Mucosa of rectum (tissue), 2 donors: ENCODE results near the gene DEK.

ENCODE experiments used
- H3K27ac ChIP-seq, 2 donors: one replicate each; pipeline ENCODE4 v1.7.0; 2013; ENCODE audit warnings: inconsistent platforms in 2 of 2, low read depth in 2 of 2, low read length in 2 of 2
- H3K27me3 ChIP-seq, 2 donors: one replicate each; pipeline ENCODE4 v1.7.0; 2013; ENCODE audit warnings: low read length in 2 of 2; ENCODE audit not compliant: control insufficient read depth in 2 of 2, insufficient read depth in 2 of 2
- H3K36me3 ChIP-seq, 2 donors: one replicate each; pipeline ENCODE4 v1.7.0; 2013; ENCODE audit warnings: low read length in 2 of 2; ENCODE audit not compliant: control insufficient read depth in 2 of 2, insufficient read depth in 2 of 2
- H3K4me1 ChIP-seq, 2 donors: one replicate each; pipeline ENCODE4 v1.7.0; 2013; ENCODE audit warnings: low read length in 2 of 2, mild to moderate bottlenecking in 1 of 2; ENCODE audit not compliant: control insufficient read depth in 2 of 2, insufficient read depth in 2 of 2
- H3K4me3 ChIP-seq, 2 donors: one replicate each; pipeline ENCODE4 v1.7.0; 2013; ENCODE audit warnings: low read length in 2 of 2
- H3K9ac ChIP-seq, 2 donors: one replicate each; pipeline ENCODE4 v1.7.0; 2013; ENCODE audit warnings: low read length in 2 of 2, low read depth in 1 of 2, mild to moderate bottlenecking in 1 of 2
- H3K9me3 ChIP-seq, 2 donors: one replicate each; pipeline ENCODE4 v1.7.0; 2013; ENCODE audit warnings: low read length in 2 of 2; ENCODE audit not compliant: control insufficient read depth in 2 of 2
- donor health status: healthy.
- donor health status: Normal muscosa, but diverticular disease.

DEK gene

DNA sequence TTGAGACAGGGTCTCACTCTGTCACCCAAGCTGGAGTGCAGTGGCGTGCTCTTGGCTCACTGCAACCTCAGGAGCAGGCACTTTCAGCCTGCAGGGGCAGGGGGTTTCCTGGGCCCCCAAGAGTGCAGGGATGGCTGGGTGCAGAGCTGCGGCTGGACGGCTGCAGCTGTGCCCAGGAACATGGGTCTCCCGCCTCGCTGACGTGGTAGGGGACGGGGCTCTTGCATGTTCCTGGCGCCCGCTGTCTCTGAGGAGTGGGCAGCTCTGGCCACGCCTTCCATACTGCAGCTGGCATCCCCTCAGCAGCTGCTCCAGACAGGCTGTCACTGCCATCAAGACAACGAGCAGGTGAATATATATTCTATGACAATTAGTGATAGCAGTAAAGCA lies 2.2 kb upstream of the DEK start:
- Histone ChIP-seq H3K9ac (no peak overlapping the region), H3K4me3 (no peak overlapping the region), H3K9me3 (no peaks in the 10 kb centered on the region), H3K27me3 (no peaks in the 10 kb centered on the region), H3K27ac (no peak overlapping the region), H3K36me3 (no peaks in the 10 kb centered on the region), H3K4me1 (peaks cover 0 to 3% of the 10 kb centered on the region in 2 donors)

GRCh38 chr6:18265787-18266522 lies 1.6 kb upstream of the DEK start:
- Histone ChIP-seq H3K9me3 (no peaks in the 10 kb centered on the region), H3K27me3 (no peaks in the 10 kb centered on the region), H3K4me1 (peaks cover 0 to 3% of the 10 kb centered on the region in 2 donors), H3K27ac (no peak overlapping the region), H3K36me3 (no peaks in the 10 kb centered on the region), H3K4me3 (no peak overlapping the region), H3K9ac (no peak overlapping the region)

GRCh38 chr6:18264923-18265377 lies 620 bp upstream of the DEK start:
- Histone ChIP-seq H3K4me3 (peak overlapping the region; percentile 81 to 90), H3K27me3 (no peaks in the 10 kb centered on the region), H3K9me3 (no peaks in the 10 kb centered on the region), H3K27ac (peak overlapping the region; percentile 93 to 98), H3K36me3 (no peaks in the 10 kb centered on the region), H3K9ac (peak overlapping the region; percentile 88), H3K4me1 (peaks cover 0 to 3% of the 10 kb centered on the region in 2 donors)

- Histone ChIP-seq H3K36me3 (peaks cover 0 to 3% of the 10 kb centered on the region in 2 donors), H3K27ac (peak overlapping the region; percentile 93 to 98), H3K4me3 (peak overlapping the region; percentile 88 to 90), H3K9me3 (no peaks in the 10 kb centered on the region), H3K4me1 (peaks cover 0 to 3% of the 10 kb centered on the region in 2 donors), H3K9ac (peak overlapping the region; percentile 83 to 88), H3K27me3 (no peaks in the 10 kb centered on the region)
Observed at GRCh38 chr6:18263418-18264218, 712 bp downstream of the DEK start.

GRCh38 chr6:18262702-18263417 lies 1.5 kb downstream of the DEK start:
- H3K36me3 ChIP-seq = peaks cover 3% of the 10 kb centered on the region in 2 donors
- peak overlapping the region; percentile 38 to 88 for H3K9ac ChIP-seq
- H3K27me3 ChIP-seq = no peaks in the 10 kb centered on the region
- no peaks in the 10 kb centered on the region for H3K9me3 ChIP-seq
- H3K4me1 ChIP-seq = peaks cover 0 to 3% of the 10 kb centered on the region in 2 donors
- peak overlapping the region; percentile 88 to 90 for H3K4me3 ChIP-seq
- H3K27ac ChIP-seq = peak overlapping the region in 1 of 2 donors; percentile 98

DNA sequence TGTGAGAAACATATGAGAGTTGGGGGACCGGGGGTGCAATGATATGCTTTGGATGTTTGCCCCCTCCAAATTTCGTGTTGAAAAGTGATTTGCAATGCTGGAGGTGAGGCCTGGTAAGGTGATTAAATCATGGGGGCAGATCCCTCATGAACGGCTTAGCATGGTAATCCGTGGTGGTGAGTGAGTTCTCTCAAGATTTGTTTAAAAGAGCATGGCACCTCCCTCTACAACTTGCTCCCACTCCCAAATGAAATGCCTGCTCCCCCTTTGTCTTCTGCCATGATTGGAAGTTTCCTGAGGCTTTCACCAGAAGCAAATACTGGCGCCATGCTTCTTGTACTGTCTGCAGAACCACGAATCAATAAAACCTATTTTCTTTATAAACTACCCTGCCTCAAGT lies 2.5 kb downstream of the DEK start:
- peaks cover 0 to 3% of the 10 kb centered on the region in 2 donors for H3K4me1 ChIP-seq
- no peaks in the 10 kb centered on the region for H3K27me3 ChIP-seq
- no peak overlapping the region for H3K4me3 ChIP-seq
- no peak overlapping the region for H3K27ac ChIP-seq
- H3K36me3 ChIP-seq = peaks cover 9 to 12% of the 10 kb centered on the region in 2 donors
- no peak overlapping the region for H3K9ac ChIP-seq
- no peaks in the 10 kb centered on the region for H3K9me3 ChIP-seq

DNA sequence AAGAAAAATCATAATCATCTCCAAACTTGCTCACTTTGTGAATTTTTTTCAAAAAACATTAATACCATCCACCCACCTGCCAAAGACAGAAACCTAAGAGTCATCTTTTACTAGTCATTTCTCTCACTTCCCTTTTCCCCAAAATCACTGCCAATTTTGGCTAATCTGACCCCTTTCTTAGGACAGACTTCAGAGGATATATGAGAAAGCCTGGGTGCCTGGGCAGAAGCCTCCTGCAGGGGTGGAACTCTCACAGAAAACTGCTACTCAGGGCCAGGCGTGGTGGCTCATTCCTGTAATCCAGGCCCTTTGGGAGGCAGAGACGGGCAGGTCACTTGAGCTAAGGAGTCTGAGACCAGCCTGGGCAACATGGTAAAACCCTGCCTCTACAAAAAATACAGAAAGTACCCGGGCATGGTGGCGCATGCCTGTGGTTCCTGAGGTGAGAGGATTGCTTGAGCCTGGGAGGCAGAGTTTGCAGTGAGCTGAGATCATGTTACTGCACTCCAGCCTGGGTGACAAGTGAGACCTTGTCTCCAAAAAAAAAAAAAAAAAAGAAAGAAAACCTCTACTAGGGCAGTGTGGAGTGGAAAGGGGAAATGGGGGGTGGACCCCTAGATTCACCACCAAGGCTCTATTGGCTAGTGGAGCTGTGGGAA lies 3.8 kb downstream of the DEK start:
- peaks cover 0 to 3% of the 10 kb centered on the region in 2 donors for H3K4me1 ChIP-seq
- no peak overlapping the region for H3K9ac ChIP-seq
- no peak overlapping the region for H3K27ac ChIP-seq

DNA sequence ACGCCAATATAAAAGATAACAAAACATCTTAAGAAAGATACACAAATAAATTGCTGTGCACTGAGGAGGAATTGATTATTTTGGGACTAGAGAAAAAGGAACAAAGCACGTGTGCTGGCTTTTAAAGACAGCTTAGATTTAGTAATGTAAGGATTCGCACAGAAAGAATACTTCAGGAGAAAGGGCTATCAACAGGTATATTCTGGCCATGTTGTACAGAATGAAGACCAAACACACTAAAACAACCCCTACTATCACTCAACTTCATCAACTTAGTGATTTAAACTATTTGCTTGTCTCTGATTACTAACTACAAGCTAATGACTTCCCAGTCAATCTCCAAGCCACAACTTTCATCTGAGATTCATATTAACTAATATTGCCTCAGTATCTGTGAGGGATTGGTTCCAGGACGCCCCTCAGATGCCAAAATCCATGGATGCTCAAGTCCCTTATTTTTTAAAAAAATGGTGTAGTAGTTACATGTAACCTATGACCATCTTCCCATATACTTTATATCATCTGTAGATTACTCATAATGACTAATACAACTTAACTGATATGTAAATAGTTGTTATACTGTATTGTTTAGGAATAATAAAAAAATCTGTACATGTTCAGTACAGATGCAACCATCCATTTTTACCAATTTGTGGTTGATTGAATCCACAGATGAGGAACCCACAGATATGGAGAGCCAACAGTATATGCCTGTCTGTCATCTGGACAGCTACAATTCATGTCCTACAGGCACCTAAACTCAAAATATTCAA lies 4.5 kb downstream of the DEK start:
- Histone ChIP-seq H3K27ac (no peak overlapping the region), H3K36me3 (peaks cover 24 to 28% of the 10 kb centered on the region in 2 donors), H3K9me3 (no peaks in the 10 kb centered on the region), H3K9ac (no peak overlapping the region), H3K27me3 (no peaks in the 10 kb centered on the region), H3K4me3 (no peak overlapping the region), H3K4me1 (peaks cover 0 to under 1% of the 10 kb centered on the region in 2 donors)

More for the DNA sequence above, 3.8 kb downstream of the DEK start:
- Histone ChIP-seq H3K4me3 (no peak overlapping the region), H3K36me3 (peaks cover 18 to 20% of the 10 kb centered on the region in 2 donors), H3K9me3 (no peaks in the 10 kb centered on the region), H3K27me3 (no peaks in the 10 kb centered on the region)

DNA sequence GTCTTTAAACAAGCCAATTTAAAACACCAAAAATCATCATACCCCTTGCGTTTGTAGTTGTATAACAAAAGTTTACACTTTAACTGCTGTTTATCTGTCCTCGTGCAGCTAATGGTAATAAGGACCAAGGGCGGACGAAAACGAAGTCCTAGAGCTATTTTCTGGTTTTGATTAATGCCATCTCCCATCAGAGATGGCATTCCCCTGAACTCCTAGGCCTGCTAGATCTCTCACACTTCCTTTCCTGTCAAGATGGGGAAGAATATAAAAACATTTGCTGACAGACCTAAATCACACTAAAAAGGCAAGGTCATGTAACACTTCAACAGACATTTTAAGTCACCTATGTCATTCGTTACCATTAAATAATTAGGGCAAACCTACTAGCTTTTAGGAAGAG lies 9.5 kb downstream of the DEK start:
- H3K4me1 ChIP-seq = no peaks in the 10 kb centered on the region
- no peak overlapping the region for H3K9ac ChIP-seq
- H3K9me3 ChIP-seq = no peaks in the 10 kb centered on the region
- no peaks in the 10 kb centered on the region for H3K27me3 ChIP-seq
- H3K36me3 ChIP-seq = peaks cover 41 to 42% of the 10 kb centered on the region in 2 donors
- H3K27ac ChIP-seq = no peak overlapping the region
- H3K4me3 ChIP-seq = no peak overlapping the region
